Neuronal stem cell (in vitro differentiated cells): ENCODE results near the gene GSKIP.

ENCODE experiments used
- DNase-seq: peaks from one replicate; pipeline ENCODE4 v3.0.0-alpha.2; 2013; ENCODE audit warnings: low spot score
- H2AFZ ChIP-seq: one replicate; pipeline ENCODE4 v1.6.1; 2013; ENCODE audit warnings: mild to moderate bottlenecking, low read length, inconsistent platforms
- H2AK5ac ChIP-seq: 2 replicates; pipeline ENCODE4 v1.6.1; 2013; ENCODE audit warnings: low read depth, mild to moderate bottlenecking, inconsistent platforms, low read length, moderate library complexity, mixed read lengths
- H2BK120ac ChIP-seq: 2 replicates; pipeline ENCODE4 v1.6.1; 2013; ENCODE audit warnings: low read depth, mild to moderate bottlenecking, inconsistent platforms, low read length, moderate library complexity, mixed read lengths
- H2BK12ac ChIP-seq: one replicate; pipeline ENCODE4 v1.6.1; 2013; ENCODE audit warnings: low read length, inconsistent platforms
- H2BK15ac ChIP-seq: 2 replicates; pipeline ENCODE4 v1.6.1; 2013; ENCODE audit warnings: mild to moderate bottlenecking, low read length, inconsistent platforms, mixed read lengths
- H2BK5ac ChIP-seq: one replicate; pipeline ENCODE4 v1.6.1; 2013; ENCODE audit warnings: inconsistent platforms, mild to moderate bottlenecking, low read length, moderate library complexity
- H3K14ac ChIP-seq: one replicate; pipeline ENCODE4 v1.6.1; 2013; ENCODE audit warnings: low read length, inconsistent platforms
- H3K18ac ChIP-seq: 2 replicates; pipeline ENCODE4 v1.6.1; 2013; ENCODE audit warnings: low read length, inconsistent platforms
- H3K23ac ChIP-seq: 2 replicates; pipeline ENCODE4 v1.6.1; 2013; ENCODE audit warnings: low read depth, mild to moderate bottlenecking, mixed read lengths, low read length, inconsistent platforms; ENCODE audit not compliant: poor library complexity
- H3K27ac ChIP-seq: replicated peaks from 3 replicates; pipeline ENCODE4 v1.5.1; 2013; ENCODE audit warnings: low read length, inconsistent platforms
- H3K27me3 ChIP-seq, 3 experiments: 2 replicates each; pipeline ENCODE4 v1.6.1; 2013; ENCODE audit warnings: low read length in 3 of 3, mild to moderate bottlenecking in 2 of 3, inconsistent platforms in 1 of 3, low read depth in 1 of 3, mixed read lengths in 1 of 3, moderate library complexity in 1 of 3; ENCODE audit not compliant: control insufficient read depth in 3 of 3, insufficient read depth in 3 of 3
- H3K36me3 ChIP-seq, 2 donors: replicated peaks in 1 of 2; 2 replicates each; pipeline ENCODE4 v1.6.1; 2013; ENCODE audit warnings: low read length in 2 of 2; ENCODE audit not compliant: control insufficient read depth in 2 of 2, insufficient read depth in 2 of 2
- H3K4ac ChIP-seq: 2 replicates; pipeline ENCODE4 v1.6.1; 2013; ENCODE audit warnings: inconsistent platforms, mild to moderate bottlenecking, low read length, moderate library complexity
- H3K4me1 ChIP-seq, 2 donors: 1 replicate in 1 of 2; 2 replicates in 1 of 2; pipeline ENCODE4 v1.6.1; 2013; ENCODE audit warnings: low read length in 2 of 2, low read depth in 1 of 2; ENCODE audit not compliant: control insufficient read depth in 2 of 2, insufficient read depth in 1 of 2
- H3K4me2 ChIP-seq: one replicate; pipeline ENCODE4 v1.6.1; 2013; ENCODE audit warnings: mild to moderate bottlenecking, low read length, inconsistent platforms; ENCODE audit not compliant: insufficient read depth, poor library complexity, severe bottlenecking
- H3K4me3 ChIP-seq, 2 donors: 2 replicates each; pipeline ENCODE4 v1.5.1; 2013; ENCODE audit warnings: low read length in 2 of 2, mild to moderate bottlenecking in 2 of 2, inconsistent platforms in 1 of 2, moderate library complexity in 1 of 2
- H3K79me1 ChIP-seq: one replicate; pipeline ENCODE4 v1.6.1; 2013; ENCODE audit warnings: low read depth, mild to moderate bottlenecking, inconsistent platforms, low read length, moderate library complexity
- H3K9ac ChIP-seq: one replicate; pipeline ENCODE4 v1.6.1; 2013; ENCODE audit warnings: mild to moderate bottlenecking, low read depth, low read length, inconsistent platforms; ENCODE audit not compliant: poor library complexity
- H3K9me3 ChIP-seq, 2 donors: replicated peaks in 1 of 2; 2 replicates each; pipeline versions ENCODE3 to v1.6.1; 2013; ENCODE audit warnings: low read length in 2 of 2, mild to moderate bottlenecking in 2 of 2, inconsistent platforms in 1 of 2, low read depth in 1 of 2, mixed read lengths in 1 of 2, moderate library complexity in 1 of 2; ENCODE audit not compliant: control insufficient read depth in 2 of 2, insufficient read depth in 1 of 2
- H4K8ac ChIP-seq: one replicate; pipeline ENCODE4 v1.6.1; 2013; ENCODE audit warnings: low read depth, mild to moderate bottlenecking, inconsistent platforms, low read length, moderate library complexity
- H4K91ac ChIP-seq: one replicate; pipeline ENCODE4 v1.6.1; 2013; ENCODE audit warnings: low read length, low read depth, mild to moderate bottlenecking, inconsistent platforms; ENCODE audit not compliant: poor library complexity
- WGBS, 2 donors: extraction: QIAGEN DNeasy Blood & Tissue Kit; methylation state at CpG; one replicate each; pipeline ENCODE4 v1.1.7; 2013; ENCODE audit warnings: missing lambda C conversion rate in 2 of 2, mixed read lengths in 1 of 2; ENCODE audit not compliant: insufficient read length in 2 of 2, insufficient replicate concordance in 1 of 2; ENCODE audit errors: extremely low coverage in 2 of 2; 5-methylcytosine and 5-hydroxymethylcytosine counted together

GSKIP gene

DNA sequence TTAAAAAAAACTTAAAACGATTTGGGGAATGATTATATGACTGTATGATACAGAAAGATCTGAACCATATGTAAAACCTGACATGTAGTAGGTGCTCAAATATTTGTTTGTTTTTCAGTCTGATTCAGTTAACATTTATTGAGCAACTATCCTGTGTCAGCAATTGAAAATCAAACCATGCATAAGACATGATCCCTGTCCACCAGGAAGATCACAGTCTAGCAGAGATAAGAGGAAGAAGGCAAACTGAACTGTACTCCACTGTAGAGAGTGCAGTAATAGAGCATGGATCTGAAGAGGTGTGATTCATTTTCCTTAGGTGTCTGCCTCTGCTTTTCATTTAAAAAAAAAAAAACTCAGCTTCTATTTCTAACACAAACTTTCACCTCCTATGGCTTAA lies 20.7 kb downstream of the GSKIP start:
- no peak overlapping the region for H2AFZ ChIP-seq
- H3K4me2 ChIP-seq: no peak overlapping the region
- H3K4me3 ChIP-seq: no peak overlapping the region
- no peak overlapping the region for H2BK15ac ChIP-seq
- no peak overlapping the region for H2AK5ac ChIP-seq
- no peaks in the 10 kb centered on the region for H3K4me1 ChIP-seq
- no peak overlapping the region for H4K8ac ChIP-seq
- H3K36me3 ChIP-seq: peaks cover 10 to 68% of the 10 kb centered on the region in 2 donors
- no peak overlapping the region for H3K9ac ChIP-seq
- no peak overlapping the region for H3K27ac ChIP-seq
- H2BK5ac ChIP-seq: no peak overlapping the region
- no peak overlapping the region for H3K23ac ChIP-seq
- no peak overlapping the region for H2BK120ac ChIP-seq
- H3K27me3 ChIP-seq: no peaks in the 10 kb centered on the region
- no peak overlapping the region for H4K91ac ChIP-seq
- H3K18ac ChIP-seq: no peak overlapping the region
- WGBS, 2 donors: no CpG with 5 or more reads among the region's 1 CpG
- no peak overlapping the region for H2BK12ac ChIP-seq
- H3K9me3 ChIP-seq: no peaks in the 10 kb centered on the region
- no peak for DNase-seq
- no peak overlapping the region for H3K14ac ChIP-seq
- no peak overlapping the region for H3K4ac ChIP-seq
- H3K79me1 ChIP-seq: peaks cover 2% of the 10 kb centered on the region

- no peaks in the 10 kb centered on the region for H3K9me3 ChIP-seq
- H3K9ac ChIP-seq: no peak overlapping the region
- H3K23ac ChIP-seq: no peak overlapping the region
- H3K4me2 ChIP-seq: no peak overlapping the region
- no peak for DNase-seq
- H2AK5ac ChIP-seq: no peak overlapping the region
- no peaks in the 10 kb centered on the region for H3K27me3 ChIP-seq
- H3K27ac ChIP-seq: no peak overlapping the region
- no peak overlapping the region for H3K4ac ChIP-seq
- H2BK12ac ChIP-seq: no peak overlapping the region
- H4K8ac ChIP-seq: no peak overlapping the region
- H2BK5ac ChIP-seq: no peak overlapping the region
- H4K91ac ChIP-seq: no peak overlapping the region
- H3K36me3 ChIP-seq: peaks cover 10 to 68% of the 10 kb centered on the region in 2 donors
- H3K14ac ChIP-seq: no peak overlapping the region
- peaks cover 2% of the 10 kb centered on the region for H3K79me1 ChIP-seq
- H2BK120ac ChIP-seq: no peak overlapping the region
- H3K18ac ChIP-seq: no peak overlapping the region
- H3K4me3 ChIP-seq: no peak overlapping the region
- no peaks in the 10 kb centered on the region for H3K4me1 ChIP-seq
- H2BK15ac ChIP-seq: no peak overlapping the region
- no peak overlapping the region for H2AFZ ChIP-seq
- WGBS, 2 donors: no CpG with 5 or more reads among the region's 1 CpG
These were observed 21.4 kb downstream of the GSKIP start for GRCh38 chr14:96384740-96385139.

- no peak overlapping the region for H2BK5ac ChIP-seq
These were observed 22.1 kb downstream of the GSKIP start for GRCh38 chr14:96385385-96385784.

DNA sequence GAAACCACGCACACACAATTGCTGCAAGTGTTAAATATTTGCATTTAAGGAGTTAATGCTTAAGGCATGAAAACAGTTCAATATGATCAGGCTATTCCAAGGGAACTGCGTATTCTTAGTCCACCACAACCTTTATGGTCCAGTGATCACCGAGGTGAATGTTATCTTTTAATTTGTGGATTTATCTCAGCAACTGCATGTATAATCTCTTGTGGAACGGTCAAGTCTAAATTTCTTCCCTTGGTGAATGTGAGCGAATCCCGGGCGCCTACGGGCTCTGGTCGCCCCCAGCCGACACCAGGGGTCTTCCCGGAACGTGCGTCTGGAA lies 27.6 kb downstream of the GSKIP start:
- H4K8ac ChIP-seq: no peak overlapping the region
- H3K4me3 ChIP-seq: peak overlapping the region; percentile 52 to 78
- H2AFZ ChIP-seq: peak overlapping the region; percentile 100
- no peak overlapping the region for H3K4ac ChIP-seq
- no peaks in the 10 kb centered on the region for H3K9me3 ChIP-seq
- H3K27me3 ChIP-seq: peaks cover 0 to 10% (median 7%) of the 10 kb centered on the region in 3 experiments
- H3K27ac ChIP-seq: no peak overlapping the region
- H3K14ac ChIP-seq: peak overlapping the region; percentile 94
- no peak overlapping the region for H2BK12ac ChIP-seq
- no peak overlapping the region for H3K23ac ChIP-seq
- peaks cover 2 to 21% of the 10 kb centered on the region in 2 donors for H3K36me3 ChIP-seq
- H3K9ac ChIP-seq: no peak overlapping the region
- H2BK5ac ChIP-seq: no peak overlapping the region
- WGBS, 2 donors: no CpG with 5 or more reads among the region's 13 CpGs
- peaks cover 2% of the 10 kb centered on the region for H3K79me1 ChIP-seq
- H3K18ac ChIP-seq: no peak overlapping the region
- H3K4me2 ChIP-seq: peak overlapping the region; percentile 96
- no peak overlapping the region for H2BK120ac ChIP-seq
- DNase-seq: no peak
- H2BK15ac ChIP-seq: no peak overlapping the region
- H3K4me1 ChIP-seq: peaks cover 2 to 5% of the 10 kb centered on the region in 2 donors
- no peak overlapping the region for H4K91ac ChIP-seq
- no peak overlapping the region for H2AK5ac ChIP-seq

More at GRCh38 chr14:96385385-96385784, 22.1 kb downstream of the GSKIP start:
- no CpG with 5 or more reads among the region's 3 CpGs for WGBS, 2 donors
- H2AK5ac ChIP-seq: no peak overlapping the region
- no peak for DNase-seq
- H3K27ac ChIP-seq: no peak overlapping the region
- peaks cover 10 to 68% of the 10 kb centered on the region in 2 donors for H3K36me3 ChIP-seq
- H3K27me3 ChIP-seq: peaks cover 0 to 3% (median 0%) of the 10 kb centered on the region in 3 experiments
- no peak overlapping the region for H3K4me2 ChIP-seq
- no peak overlapping the region for H2BK120ac ChIP-seq
- no peak overlapping the region for H3K23ac ChIP-seq
- no peak overlapping the region for H3K4ac ChIP-seq
- no peak overlapping the region for H3K9ac ChIP-seq
- H3K4me1 ChIP-seq: no peaks in the 10 kb centered on the region
- H3K4me3 ChIP-seq: no peak overlapping the region
- no peak overlapping the region for H4K91ac ChIP-seq
- no peak overlapping the region for H2AFZ ChIP-seq
- no peak overlapping the region for H3K18ac ChIP-seq
- H3K79me1 ChIP-seq: peaks cover 2% of the 10 kb centered on the region
- no peaks in the 10 kb centered on the region for H3K9me3 ChIP-seq
- no peak overlapping the region for H2BK15ac ChIP-seq
- no peak overlapping the region for H2BK12ac ChIP-seq
- no peak overlapping the region for H4K8ac ChIP-seq
- H3K14ac ChIP-seq: no peak overlapping the region
